ENCODE results near the gene SCAPER. TPM values are rescaled to one million over a fixed set of nuclear protein-coding genes. Genes with fewer than 3 reads are reported as not detected.
"Not testable (repeated sequence)": the region's sequence is repeated elsewhere in the genome, so short reads cannot be mapped to it uniquely, and the experiment has no call there.

SCAPER gene
- total RNA-seq, 2 donors from 2014 or later: 25.8 to 56.7 TPM

- not testable (repeated sequence) for H3K9me3 Mint-ChIP-seq; ATAC-seq (replicated peaks); H3K27ac Mint-ChIP-seq; H3K27me3 Mint-ChIP-seq; H3K4me3 Mint-ChIP-seq
- Mint-ChIP-seq H3K36me3 (ENCODE audit: low read depth) (peaks cover 21% of the 10 kb centered on the region), H3K4me1 (peaks cover 22% of the 10 kb centered on the region)
Observed at GRCh38 chr15:76899176-76899930, 5.8 kb downstream of the SCAPER start.

DNA sequence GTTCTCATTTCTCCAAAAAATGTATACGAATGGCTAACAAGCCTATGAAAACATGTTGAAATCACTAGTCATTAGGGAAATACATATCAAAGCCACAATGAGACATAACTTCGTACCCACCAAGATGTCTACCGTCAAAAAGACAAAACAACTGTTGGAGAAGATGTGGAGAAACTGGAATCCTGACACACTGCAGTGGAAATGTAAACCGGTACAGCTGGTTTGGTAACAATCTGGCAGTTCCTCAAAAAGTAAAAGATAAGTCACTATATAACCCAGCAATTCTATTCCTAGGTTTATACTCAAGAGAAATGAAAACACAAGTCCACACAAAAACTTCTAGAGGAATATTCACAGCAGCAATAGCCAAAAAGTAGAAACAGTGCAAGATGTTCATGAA, 7.0 kb downstream of the SCAPER start:
- no peaks in the 10 kb centered on the region for H3K27me3 Mint-ChIP-seq
- ATAC-seq (replicated peaks): no peak
- no peak overlapping the region for H3K4me3 Mint-ChIP-seq
- H3K4me1 Mint-ChIP-seq: peaks cover 16% of the 10 kb centered on the region
- H3K9me3 Mint-ChIP-seq: no peaks in the 10 kb centered on the region
- H3K36me3 Mint-ChIP-seq (ENCODE audit: low read depth): peaks cover 24% of the 10 kb centered on the region
- H3K27ac Mint-ChIP-seq: no peak overlapping the region

DNA sequence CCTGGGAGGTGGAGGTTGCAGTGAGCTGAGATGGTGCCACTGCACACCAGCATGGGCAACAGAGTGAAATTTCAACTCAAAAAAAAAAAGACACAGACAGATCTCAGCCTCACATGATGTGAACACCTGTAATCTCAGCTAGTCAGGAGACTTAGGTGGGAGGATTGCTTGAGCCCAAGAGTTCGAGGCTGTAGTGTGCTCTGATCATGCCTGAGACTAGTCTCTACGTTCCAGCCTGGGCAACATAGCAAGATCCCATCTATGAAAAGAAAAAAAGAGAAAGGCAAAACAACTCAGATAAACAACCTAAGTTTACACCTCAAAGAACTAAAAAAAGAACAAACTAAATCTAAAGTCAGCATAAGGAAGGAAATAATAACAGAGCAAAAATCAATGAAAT, 11.0 kb downstream of the SCAPER start:
- H3K36me3 Mint-ChIP-seq (ENCODE audit: low read depth): peaks cover 24% of the 10 kb centered on the region

DNA sequence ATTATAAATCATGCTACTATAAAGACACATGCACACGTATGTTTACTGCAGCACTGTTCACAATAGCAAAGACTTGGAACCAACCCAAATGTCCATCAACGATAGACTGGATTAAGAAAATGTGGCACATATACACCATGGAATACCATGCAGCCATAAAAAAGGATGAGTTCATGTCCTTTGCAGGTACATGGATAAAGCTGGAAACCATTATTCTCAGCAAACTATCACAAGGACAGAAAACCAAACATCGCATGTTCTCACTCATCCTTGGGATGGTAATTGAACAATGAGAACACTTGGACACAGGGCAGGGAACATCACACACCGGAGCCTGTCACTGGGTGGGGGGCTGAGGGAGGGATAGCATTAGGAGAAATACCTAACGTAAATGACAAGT, 12.3 kb downstream of the SCAPER start:
- Mint-ChIP-seq H3K4me1 (peaks cover 41% of the 10 kb centered on the region), H3K36me3 (ENCODE audit: low read depth) (peaks cover 30% of the 10 kb centered on the region)
- not testable (repeated sequence) for H3K27me3 Mint-ChIP-seq; H3K9me3 Mint-ChIP-seq; H3K27ac Mint-ChIP-seq; ATAC-seq (replicated peaks); H3K4me3 Mint-ChIP-seq

More for the DNA sequence above, 11.0 kb downstream of the SCAPER start:
- Mint-ChIP-seq H3K4me3 (no peak overlapping the region), H3K9me3 (no peaks in the 10 kb centered on the region), H3K27me3 (no peaks in the 10 kb centered on the region), H3K4me1 (peaks cover 32% of the 10 kb centered on the region), H3K27ac (no peak overlapping the region)
- no peak for ATAC-seq (replicated peaks)

- not testable (repeated sequence) for H3K9me3 Mint-ChIP-seq; H3K4me3 Mint-ChIP-seq; H3K27me3 Mint-ChIP-seq; H3K27ac Mint-ChIP-seq; ATAC-seq (replicated peaks)
- Mint-ChIP-seq H3K4me1 (peaks cover 26% of the 10 kb centered on the region), H3K36me3 (ENCODE audit: low read depth) (peaks cover 25% of the 10 kb centered on the region)
Observed at GRCh38 chr15:76887280-76888141, 17.6 kb downstream of the SCAPER start.

GRCh38 chr15:76885212-76885611, 19.9 kb downstream of the SCAPER start:
- Mint-ChIP-seq H3K9me3 (no peaks in the 10 kb centered on the region), H3K36me3 (ENCODE audit: low read depth) (peaks cover 41% of the 10 kb centered on the region), H3K27me3 (no peaks in the 10 kb centered on the region), H3K4me1 (peaks cover 18% of the 10 kb centered on the region), H3K27ac (no peak overlapping the region), H3K4me3 (no peak overlapping the region)
- ATAC-seq (replicated peaks): no peak

DNA sequence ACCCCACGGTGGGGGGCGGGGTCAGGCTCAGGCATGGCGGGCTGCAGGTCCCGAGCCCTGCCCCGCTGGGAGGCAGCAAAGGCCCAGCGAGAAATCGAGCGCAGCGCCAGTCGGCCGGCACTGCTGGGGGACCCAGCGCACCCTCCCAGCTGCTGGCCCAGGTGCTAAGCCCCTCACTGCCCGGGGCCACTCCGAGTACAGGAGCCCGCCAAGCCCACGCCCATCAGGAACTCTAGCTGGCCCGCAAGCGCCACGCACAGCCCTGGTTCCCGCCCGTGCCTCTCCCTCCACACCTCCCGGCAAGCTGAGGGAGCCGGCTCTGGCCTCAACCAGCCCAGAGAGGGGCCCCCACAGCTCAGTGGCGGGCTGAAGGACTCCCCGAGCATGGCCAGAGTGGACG, 29.2 kb downstream of the SCAPER start:
- no peaks in the 10 kb centered on the region for H3K9me3 Mint-ChIP-seq
- no peaks in the 10 kb centered on the region for H3K27me3 Mint-ChIP-seq
- no peak for ATAC-seq (replicated peaks)
- peaks cover 20% of the 10 kb centered on the region for H3K36me3 Mint-ChIP-seq (ENCODE audit: low read depth)
- H3K4me3 Mint-ChIP-seq: no peak overlapping the region
- peaks cover 6% of the 10 kb centered on the region for H3K4me1 Mint-ChIP-seq
- no peak overlapping the region for H3K27ac Mint-ChIP-seq

DNA sequence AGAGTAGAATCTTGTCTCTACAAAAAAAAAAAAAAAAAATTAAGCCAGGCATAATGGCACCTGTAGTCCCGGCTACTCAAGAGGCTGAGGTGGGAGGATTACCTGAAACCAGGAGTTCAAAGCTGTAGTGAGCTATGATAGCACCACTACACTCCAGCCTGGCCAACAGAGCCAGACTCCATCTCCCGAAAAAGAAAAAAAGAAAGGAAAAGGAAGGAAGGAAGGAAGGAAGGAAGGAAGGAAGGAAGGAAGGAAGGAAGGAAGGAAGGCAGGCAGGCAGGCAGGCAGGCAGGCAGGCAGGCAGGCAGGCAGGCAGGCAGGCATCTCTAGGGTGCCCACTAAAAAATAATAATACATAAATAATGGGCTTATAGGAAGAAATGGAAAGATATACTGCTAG, 32.1 kb downstream of the SCAPER start:
- H3K36me3 Mint-ChIP-seq (ENCODE audit: low read depth): peaks cover 20% of the 10 kb centered on the region
- H3K9me3 Mint-ChIP-seq; H3K27ac Mint-ChIP-seq; ATAC-seq (replicated peaks); H3K27me3 Mint-ChIP-seq; H3K4me3 Mint-ChIP-seq; H3K4me1 Mint-ChIP-seq: not testable (repeated sequence)

GRCh38 chr15:76871930-76872329, 33.2 kb downstream of the SCAPER start:
- peaks cover 10% of the 10 kb centered on the region for H3K4me1 Mint-ChIP-seq
- H3K4me3 Mint-ChIP-seq: no peak overlapping the region
- H3K36me3 Mint-ChIP-seq (ENCODE audit: low read depth): peaks cover 20% of the 10 kb centered on the region
- no peaks in the 10 kb centered on the region for H3K27me3 Mint-ChIP-seq
- H3K27ac Mint-ChIP-seq: peak overlapping the region; percentile 62
- peak; percentile 44 for ATAC-seq (replicated peaks)
- no peaks in the 10 kb centered on the region for H3K9me3 Mint-ChIP-seq

- Mint-ChIP-seq H3K9me3 (no peaks in the 10 kb centered on the region), H3K36me3 (ENCODE audit: low read depth) (peaks cover 6% of the 10 kb centered on the region), H3K4me1 (peaks cover 26% of the 10 kb centered on the region), H3K27me3 (no peaks in the 10 kb centered on the region), H3K4me3 (no peak overlapping the region), H3K27ac (no peak overlapping the region)
- no peak for ATAC-seq (replicated peaks)
Observed at GRCh38 chr15:76868740-76869139, 36.4 kb downstream of the SCAPER start.

GRCh38 chr15:76866716-76867321, 38.3 kb downstream of the SCAPER start:
- no peaks in the 10 kb centered on the region for H3K27me3 Mint-ChIP-seq
- H3K4me3 Mint-ChIP-seq: no peak overlapping the region
- H3K36me3 Mint-ChIP-seq (ENCODE audit: low read depth): peaks cover 3% of the 10 kb centered on the region
- H3K4me1 Mint-ChIP-seq: peaks cover 21% of the 10 kb centered on the region
- no peaks in the 10 kb centered on the region for H3K9me3 Mint-ChIP-seq
- H3K27ac Mint-ChIP-seq: no peak overlapping the region
- ATAC-seq (replicated peaks): no peak

GRCh38 chr15:76866008-76866407, 39.1 kb downstream of the SCAPER start:
- Mint-ChIP-seq H3K27ac (peak overlapping the region; percentile 70), H3K36me3 (ENCODE audit: low read depth) (peaks cover 6% of the 10 kb centered on the region), H3K27me3 (no peaks in the 10 kb centered on the region), H3K9me3 (no peaks in the 10 kb centered on the region), H3K4me1 (peaks cover 20% of the 10 kb centered on the region), H3K4me3 (peak overlapping the region; percentile 26)
- no peak for ATAC-seq (replicated peaks)

GRCh38 chr15:76865548-76865991, 39.6 kb downstream of the SCAPER start:
- Mint-ChIP-seq H3K27me3 (no peaks in the 10 kb centered on the region), H3K4me3 (peak overlapping the region; percentile 26), H3K36me3 (ENCODE audit: low read depth) (peaks cover 6% of the 10 kb centered on the region), H3K9me3 (no peaks in the 10 kb centered on the region), H3K27ac (peak overlapping the region; percentile 70), H3K4me1 (peaks cover 20% of the 10 kb centered on the region)
- ATAC-seq (replicated peaks): peak; percentile 84

DNA sequence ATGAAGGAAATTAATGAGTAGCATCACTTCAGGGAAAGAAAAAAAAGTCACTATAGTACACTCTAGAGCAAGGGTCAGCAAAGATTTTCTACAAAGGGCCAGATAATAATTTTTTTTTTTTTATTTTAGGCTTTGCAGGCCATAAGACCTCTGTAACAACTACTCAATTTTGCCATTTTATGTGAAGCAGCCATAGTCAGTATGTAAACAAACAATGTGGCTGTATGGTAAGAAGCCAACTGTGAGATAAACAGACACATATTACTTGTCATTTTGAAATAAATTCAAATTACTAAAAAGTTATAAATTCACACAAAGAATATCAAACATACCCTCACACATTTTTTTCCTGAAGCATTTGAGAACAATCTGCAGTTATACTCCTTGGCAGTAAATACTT, 40.6 kb downstream of the SCAPER start:
- Mint-ChIP-seq H3K4me1 (peaks cover 20% of the 10 kb centered on the region), H3K9me3 (no peaks in the 10 kb centered on the region), H3K27me3 (no peaks in the 10 kb centered on the region), H3K27ac (peak overlapping the region; percentile 55), H3K36me3 (ENCODE audit: low read depth) (peaks cover 6% of the 10 kb centered on the region), H3K4me3 (no peak overlapping the region)
- ATAC-seq (replicated peaks): no peak
